ENCODE data around the gene CPSF6.

CPSF6 gene

DNA sequence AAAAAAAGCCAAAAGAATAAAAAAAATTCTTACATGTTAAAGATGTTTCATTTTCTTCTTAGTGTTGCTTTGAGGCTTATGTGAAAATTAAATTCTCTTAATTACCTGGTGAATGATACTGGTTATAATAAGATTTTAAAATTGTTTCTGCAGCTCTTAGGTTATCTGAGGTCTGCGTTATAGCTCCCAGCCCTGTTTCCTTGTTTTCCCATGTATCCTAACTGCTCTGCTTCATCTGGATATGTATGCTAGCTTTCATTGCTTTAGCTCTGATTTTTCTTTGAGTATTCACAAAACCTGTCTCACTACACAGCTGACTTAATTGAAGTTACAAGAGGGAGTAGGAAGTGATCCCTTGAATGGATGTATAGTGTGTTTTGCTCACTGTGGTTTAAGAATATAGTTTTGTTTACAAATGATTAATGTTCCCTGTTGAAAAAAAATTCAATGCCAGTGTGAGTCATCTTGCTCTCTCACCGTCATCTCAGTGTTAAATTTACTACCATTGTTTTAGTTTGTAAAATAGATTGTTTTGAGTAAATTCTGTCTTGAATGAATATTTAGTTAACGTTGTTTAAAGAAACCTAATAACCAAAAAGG, 26.8 kb downstream of the CPSF6 start:
- intact Hi-C loops (cut with DNase I; ENCODE audit: low total_unique reads), result no loop called here
- H3K36me3 ChIP-seq, result peaks cover 30 to 42% (median 36%) of the 10 kb centered on the region in 3 donors
- no peaks in the 10 kb centered on the region for H3K9me3 ChIP-seq
- H3K27ac ChIP-seq, result no peak overlapping the region
- DNase-seq, result no peak
- H3K4me1 ChIP-seq, result no peaks in the 10 kb centered on the region
- TF ChIP-seq, protein P1, sequence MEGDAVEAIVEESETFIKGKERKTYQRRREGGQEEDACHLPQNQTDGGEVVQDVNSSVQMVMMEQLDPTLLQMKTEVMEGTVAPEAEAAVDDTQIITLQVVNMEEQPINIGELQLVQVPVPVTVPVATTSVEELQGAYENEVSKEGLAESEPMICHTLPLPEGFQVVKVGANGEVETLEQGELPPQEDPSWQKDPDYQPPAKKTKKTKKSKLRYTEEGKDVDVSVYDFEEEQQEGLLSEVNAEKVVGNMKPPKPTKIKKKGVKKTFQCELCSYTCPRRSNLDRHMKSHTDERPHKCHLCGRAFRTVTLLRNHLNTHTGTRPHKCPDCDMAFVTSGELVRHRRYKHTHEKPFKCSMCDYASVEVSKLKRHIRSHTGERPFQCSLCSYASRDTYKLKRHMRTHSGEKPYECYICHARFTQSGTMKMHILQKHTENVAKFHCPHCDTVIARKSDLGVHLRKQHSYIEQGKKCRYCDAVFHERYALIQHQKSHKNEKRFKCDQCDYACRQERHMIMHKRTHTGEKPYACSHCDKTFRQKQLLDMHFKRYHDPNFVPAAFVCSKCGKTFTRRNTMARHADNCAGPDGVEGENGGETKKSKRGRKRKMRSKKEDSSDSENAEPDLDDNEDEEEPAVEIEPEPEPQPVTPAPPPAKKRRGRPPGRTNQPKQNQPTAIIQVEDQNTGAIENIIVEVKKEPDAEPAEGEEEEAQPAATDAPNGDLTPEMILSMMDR (IDR thresholded peaks at IDR 0.05), result no peak
- H3K4me3 ChIP-seq, result no peak overlapping the region
- H3K27me3 ChIP-seq, result no peaks in the 10 kb centered on the region

DNA sequence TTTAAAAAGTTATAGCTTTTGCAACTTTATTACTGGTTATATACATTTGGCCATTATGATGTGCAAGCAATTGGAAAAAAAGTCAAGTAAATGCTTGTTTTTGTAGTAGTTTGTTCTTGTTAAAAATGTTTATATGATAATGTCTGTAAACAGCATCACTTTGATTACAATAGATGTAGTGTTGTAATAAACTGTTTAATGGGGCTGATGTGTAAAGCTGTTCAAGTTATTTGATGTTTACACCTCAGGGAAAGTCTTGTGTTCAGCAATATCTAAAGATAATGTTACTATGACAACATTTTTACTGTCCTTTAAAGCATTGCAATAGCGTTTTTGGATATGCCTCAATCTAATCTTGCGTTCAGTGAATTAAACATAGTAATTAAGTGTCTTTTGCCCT, 30.4 kb downstream of the CPSF6 start:
- intact Hi-C loops (cut with DNase I; ENCODE audit: low total_unique reads), result no loop called here
- DNase-seq, result no peak
- Histone ChIP-seq H3K27ac (no peak overlapping the region), H3K4me1 (peaks cover 0 to under 1% (median 0%) of the 10 kb centered on the region in 4 donors), H3K9me3 (no peaks in the 10 kb centered on the region), H3K36me3 (peaks cover 9 to 16% (median 14%) of the 10 kb centered on the region in 3 donors), H3K27me3 (no peaks in the 10 kb centered on the region), H3K4me3 (no peak overlapping the region)
- TF ChIP-seq, protein P1 (IDR thresholded peaks at IDR 0.05), result no peak

DNA sequence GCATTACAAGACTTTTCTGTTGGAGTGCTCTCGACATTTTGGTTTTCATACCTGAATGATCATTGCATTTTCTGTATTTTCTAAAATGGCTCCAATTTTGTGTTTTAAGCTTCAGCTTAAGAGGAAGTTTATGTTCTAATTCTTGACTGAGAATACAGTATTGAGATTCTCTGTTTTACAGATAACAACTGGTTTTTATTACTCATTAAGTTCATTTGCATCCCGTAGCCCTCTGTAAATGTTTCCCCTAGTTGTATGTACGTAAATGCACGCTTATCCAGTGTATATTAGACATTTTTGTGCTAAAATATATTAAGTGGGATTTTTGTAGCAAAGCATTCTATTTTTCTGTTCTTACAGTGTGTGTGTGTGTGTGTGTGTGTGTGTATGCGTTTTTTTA, 33.1 kb downstream of the CPSF6 start:
- H3K4me1 ChIP-seq, result peaks cover 0 to 9% (median 4%) of the 10 kb centered on the region in 4 donors
- TF ChIP-seq, protein P1 (IDR thresholded peaks at IDR 0.05), result no peak

DNA sequence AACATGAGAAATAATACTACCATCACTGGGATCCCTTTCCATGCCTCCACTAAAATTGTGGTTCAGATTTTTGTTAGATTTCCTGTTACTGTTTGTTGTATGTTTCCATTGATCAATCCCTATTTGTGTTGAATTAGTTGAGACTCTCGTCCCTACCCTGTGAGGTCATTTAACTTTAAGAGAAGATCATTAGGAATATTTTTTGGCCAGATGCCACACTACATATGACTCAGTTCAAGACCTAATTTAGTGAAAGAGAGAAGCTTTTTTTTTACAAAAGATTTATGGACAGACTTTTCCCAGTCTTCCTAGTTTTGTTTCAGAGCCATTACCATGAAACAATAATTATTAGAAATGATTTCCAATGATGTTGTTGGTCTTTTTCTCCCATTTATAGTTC, 35.5 kb downstream of the CPSF6 start:
- Histone ChIP-seq H3K27me3 (no peaks in the 10 kb centered on the region), H3K4me1 (peaks cover 0 to 9% (median 4%) of the 10 kb centered on the region in 4 donors), H3K36me3 (peaks cover 0 to 10% (median 4%) of the 10 kb centered on the region in 3 donors), H3K27ac (no peak overlapping the region), H3K9me3 (no peaks in the 10 kb centered on the region), H3K4me3 (no peak overlapping the region)
- intact Hi-C loops (cut with DNase I; ENCODE audit: low total_unique reads), result no loop called here
- no peak for DNase-seq
- TF ChIP-seq, protein P1 (IDR thresholded peaks at IDR 0.05), result no peak

More for the DNA sequence above, 33.1 kb downstream of the CPSF6 start:
- H3K36me3 ChIP-seq, result peaks cover 4 to 16% (median 5%) of the 10 kb centered on the region in 3 donors
- no peak for DNase-seq
- H3K4me3 ChIP-seq, result no peak overlapping the region
- intact Hi-C loops (cut with DNase I; ENCODE audit: low total_unique reads), result no loop called here
- no peaks in the 10 kb centered on the region for H3K9me3 ChIP-seq
- H3K27ac ChIP-seq, result no peak overlapping the region
- no peaks in the 10 kb centered on the region for H3K27me3 ChIP-seq

DNA sequence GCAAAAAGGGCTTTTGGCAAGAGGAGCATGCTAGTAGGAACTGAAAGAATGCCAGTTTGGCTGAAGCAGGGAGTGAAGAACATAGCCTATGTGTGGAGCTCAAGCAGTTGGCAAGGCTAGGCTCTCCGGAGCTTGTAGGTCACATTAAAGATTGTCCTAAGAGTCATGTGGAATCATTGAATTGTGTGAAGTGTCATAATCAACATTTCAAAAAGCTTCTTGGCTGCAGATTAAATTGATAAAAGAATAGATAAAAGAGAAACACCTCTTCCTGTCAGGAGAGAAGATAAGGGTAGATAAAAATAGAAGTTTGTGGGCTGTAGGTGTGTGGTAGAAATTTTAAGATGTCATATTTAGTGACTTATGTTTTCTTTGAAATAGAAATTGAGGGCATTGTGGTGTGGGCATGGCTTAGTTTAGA, 36.1 kb downstream of the CPSF6 start:
- DNase-seq, result no peak
- Histone ChIP-seq H3K36me3 (peaks cover 0 to 10% (median 0%) of the 10 kb centered on the region in 3 donors), H3K27ac (no peak overlapping the region), H3K27me3 (no peaks in the 10 kb centered on the region), H3K4me1 (peaks cover 0 to 9% (median 4%) of the 10 kb centered on the region in 4 donors), H3K4me3 (no peak overlapping the region), H3K9me3 (no peaks in the 10 kb centered on the region)
- TF ChIP-seq, protein P1 (IDR thresholded peaks at IDR 0.05), result no peak
- intact Hi-C loops (cut with DNase I; ENCODE audit: low total_unique reads), result no loop called here
